HG03354 (cell line): Measurements from ENCODE around the gene TPP2.

ENCODE experiments used
- ATAC-seq: cut with Tn5 transposase; IDR thresholded peaks from one replicate; pipeline ENCODE4 v1.9.1; 2021; ENCODE audit warnings: mild to moderate bottlenecking; ENCODE audit not compliant: unreplicated experiment, poor library complexity, severe bottlenecking

The TPP2 gene

DNA sequence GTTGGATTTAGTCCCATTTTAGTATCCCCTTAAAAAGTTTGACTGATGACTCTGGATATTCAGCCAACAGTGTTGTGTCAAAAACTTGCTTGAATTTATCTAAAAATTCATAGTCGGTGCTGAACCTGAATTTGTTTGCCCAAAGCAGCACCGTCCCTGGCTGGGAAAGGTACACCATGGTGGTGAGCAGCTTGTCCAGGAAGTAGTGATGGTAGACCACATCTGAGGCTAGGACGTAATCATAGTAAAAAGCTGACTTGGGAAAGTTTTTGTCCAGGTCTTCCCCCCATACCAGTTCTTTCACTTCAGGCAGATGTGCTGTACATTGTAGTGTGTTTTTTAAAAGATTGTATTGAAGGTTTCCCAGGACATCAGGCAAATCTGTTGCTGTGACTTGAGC, 89.2 kb downstream of the TPP2 start:
- no peak for ATAC-seq

DNA sequence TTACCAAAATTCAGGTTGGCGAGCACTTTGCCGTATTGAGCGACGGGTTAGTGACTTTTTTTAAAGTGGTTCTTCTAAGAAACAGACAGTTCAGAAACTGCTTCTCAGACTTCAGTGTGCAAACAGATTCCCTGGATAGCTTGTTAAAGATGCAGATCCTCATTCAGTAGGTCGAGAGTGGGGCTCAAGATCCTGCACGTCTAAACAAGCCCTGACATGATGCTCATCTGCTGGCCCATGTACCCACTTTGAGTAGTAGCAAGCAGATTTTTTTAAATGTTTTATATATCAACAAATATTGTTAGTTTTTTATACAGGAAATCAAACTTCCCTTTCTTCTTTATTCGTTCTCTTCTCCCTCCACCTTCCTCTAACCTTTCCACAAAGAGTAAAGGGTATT, 90.7 kb downstream of the TPP2 start:
- no peak for ATAC-seq

DNA sequence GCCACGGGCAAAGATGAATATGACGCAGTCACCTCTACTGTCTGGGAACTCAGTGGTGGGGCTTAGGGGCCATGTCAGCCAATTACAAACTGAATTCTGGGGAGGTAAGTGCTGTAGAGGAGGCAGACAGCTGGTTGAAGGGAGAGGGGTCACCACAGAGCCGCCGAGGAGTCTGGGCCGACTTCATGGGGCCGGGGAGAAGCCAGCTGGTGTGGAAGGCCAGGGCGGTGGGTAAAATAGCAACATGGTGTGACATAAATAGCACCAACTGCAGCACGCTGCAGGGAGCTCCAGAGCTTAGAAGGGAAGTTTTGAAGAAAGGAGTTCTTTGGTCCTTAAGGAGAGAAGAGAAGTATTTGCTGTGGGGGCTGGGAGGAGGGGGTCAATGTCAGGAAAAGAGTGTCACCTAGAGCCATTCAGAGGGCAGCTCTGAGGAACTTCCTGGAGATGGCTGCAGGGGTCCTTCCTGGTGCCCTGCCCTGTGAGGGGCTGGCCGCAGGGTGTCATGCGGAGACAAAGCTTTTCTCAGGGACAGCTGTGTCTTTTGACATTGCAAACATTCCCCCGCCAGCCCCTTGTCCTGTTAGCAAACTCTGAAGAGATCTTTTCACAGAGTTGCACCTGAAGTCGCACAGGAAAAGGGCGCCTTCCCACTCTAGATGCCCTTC, 91.7 kb downstream of the TPP2 start:
- no peak for ATAC-seq

DNA sequence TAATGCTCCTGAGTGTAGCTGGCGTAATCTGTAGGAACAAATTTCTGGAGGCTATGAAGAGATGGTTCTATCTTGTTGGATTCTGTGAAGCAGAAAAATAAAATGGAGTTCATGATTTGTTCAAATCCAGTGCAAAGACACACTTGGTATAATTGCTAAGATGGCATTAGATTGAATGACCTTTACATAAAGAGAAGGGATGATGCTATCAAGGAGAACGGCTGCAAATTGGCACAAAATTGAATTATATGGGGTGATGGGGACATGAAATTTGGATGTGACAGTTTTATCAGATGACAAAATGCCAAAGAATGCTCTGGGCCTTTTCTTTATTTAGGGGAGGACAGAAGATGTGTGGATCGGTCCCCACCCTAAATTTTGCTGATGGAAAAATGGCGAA, 94.1 kb downstream of the TPP2 start:
- ATAC-seq = no peak

DNA sequence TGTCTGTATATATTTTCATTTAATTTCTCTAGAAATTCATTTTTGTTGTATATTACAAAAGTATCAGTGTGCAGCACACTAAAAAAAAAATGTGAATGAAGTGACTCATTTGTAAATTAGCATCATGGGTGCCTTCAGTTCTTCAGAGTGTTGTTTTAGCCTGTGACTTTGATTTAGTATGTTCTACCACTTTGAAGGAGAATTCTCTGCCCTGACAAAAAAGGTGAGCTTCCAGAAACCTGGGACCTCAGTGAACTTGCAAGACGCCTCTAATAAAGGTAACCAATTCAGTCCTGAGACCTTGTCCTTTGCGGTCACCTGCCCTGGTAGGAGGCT, 95.7 kb downstream of the TPP2 start:
- no peak for ATAC-seq

DNA sequence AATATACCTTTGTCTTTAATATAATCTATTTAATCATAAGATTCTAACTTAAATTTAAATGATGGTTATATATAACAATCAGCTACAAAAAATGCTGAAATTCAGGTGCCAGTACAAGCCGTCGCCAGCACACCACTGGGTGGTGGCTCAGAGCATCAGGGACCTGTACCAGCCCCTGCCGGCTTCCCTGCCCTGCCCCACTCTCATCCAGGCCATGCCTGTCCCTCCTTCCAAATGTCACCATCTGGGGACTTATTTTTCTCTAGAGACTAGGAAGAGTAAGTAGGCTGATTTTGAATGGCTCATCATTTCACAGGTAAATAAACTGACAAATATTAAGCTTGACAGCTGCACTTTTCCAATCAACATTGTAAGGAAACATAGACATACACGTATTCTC, 96.5 kb downstream of the TPP2 start:
- ATAC-seq = no peak

DNA sequence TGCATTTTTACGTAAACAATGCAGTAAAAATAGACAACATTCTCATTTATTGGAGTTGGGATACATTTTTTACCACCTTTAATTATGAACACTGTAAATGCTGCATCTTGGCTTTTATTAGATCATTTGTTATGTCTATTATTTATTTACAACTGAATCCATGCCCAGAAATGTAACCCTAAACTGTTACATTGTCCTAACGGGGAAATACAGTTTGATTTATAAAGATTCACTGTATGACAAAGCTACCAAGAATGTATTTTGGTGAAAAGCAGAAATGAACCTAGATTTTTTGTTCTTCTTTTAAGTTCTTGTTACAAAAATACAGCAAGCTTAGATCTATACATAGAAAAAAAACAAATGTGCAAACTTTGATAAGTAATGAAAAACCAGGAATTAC, 97.0 kb downstream of the TPP2 start:
- ATAC-seq = no peak

DNA sequence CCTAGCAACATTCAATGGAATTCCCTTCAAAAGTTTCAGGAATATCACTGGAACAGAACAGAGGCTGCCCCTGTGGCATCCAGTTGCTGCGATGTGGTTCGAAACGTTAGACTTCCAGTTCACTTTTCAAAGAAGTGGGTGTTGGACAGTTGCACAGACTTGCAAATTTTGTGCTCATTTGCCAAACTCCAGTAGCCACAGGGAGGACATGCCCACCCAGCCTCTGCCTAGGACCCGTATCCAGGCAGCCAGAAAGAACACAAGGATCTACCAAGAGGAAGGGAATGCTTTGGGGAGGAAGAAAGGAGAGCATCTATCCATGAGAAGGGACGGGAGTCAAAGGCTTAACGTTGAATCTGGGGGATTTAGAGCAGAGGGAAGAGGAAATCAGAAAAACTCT, 98.2 kb downstream of the TPP2 start, which contains the start of gene METTL21C:
Gene METTL21C (minus strand): TSS at position 108 of the 400 bp plus-strand sequence. CDS start 546 bp downstream, outside the sequence.
- ATAC-seq = no peak

DNA sequence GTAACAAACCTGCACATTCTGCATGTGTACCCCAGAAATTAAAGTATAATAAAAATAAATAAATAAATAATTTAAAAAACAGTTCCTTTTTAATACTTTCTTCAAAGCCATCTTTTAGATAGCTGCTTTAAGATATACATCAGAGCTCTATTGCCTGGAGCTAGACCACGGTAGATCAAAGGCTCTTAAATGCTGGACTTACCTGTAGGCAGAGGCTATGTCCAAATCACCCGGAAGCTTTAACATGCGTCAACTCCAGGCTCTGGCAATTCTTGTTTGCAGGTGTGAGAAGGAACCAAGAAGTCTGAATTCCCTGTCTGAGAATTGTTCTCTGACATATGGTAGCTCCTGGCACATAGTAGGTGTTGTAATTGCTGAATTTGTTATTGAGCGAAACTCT, 99.7 kb downstream of the TPP2 start:
- ATAC-seq = no peak

DNA sequence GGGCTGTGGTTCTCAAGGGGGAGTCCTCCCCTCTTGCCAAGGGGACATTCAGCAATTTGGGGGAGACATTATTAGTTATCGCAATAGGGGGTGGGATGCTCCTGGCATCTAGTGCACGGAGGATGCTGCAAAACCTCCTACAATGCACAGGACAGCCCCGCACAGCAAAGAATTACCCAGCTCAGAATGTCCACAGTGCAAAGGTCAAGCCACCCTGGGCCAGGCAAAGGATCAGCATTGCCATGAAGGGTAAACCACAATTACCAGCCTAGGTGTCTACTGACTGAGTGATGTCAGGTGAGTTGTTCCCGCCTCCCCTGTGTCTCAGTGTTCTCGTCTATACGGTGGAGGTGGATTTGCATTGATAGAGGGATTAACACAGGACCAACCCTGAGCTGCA, 100.5 kb downstream of the TPP2 start:
- ATAC-seq = no peak

DNA sequence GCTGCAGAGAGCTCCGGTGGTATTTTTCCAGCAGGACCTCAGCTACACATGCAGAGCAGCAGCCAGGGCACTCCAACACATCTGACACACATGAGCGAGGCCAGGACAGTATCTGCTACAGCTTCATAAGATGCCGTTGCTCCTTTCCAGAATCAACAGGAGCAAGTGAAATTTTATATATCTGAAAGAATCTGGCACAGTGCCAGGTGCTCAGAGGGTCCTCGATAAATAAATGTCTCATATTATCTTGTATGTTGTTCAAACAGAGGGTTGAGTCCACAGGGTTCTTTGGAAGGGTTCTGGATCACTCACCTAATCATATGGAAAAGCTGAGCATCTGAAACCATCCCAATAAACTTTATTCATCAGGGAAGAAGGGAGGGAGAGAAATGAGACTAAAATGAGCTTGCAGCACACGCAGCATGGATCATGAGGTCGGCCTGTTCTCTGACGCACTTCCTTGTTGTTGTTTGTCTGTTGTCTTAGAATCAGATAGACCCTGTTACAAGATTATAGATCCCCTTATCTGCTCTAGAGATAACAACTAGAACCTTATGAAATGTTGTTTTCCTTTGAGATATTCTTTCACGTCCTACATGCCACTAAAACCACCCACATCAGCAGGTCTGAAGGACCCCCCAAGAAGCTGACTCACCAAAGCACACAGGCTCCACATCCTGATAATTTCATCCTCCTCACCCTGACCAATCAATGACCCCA, 101.3 kb downstream of the TPP2 start:
- ATAC-seq = no peak

DNA sequence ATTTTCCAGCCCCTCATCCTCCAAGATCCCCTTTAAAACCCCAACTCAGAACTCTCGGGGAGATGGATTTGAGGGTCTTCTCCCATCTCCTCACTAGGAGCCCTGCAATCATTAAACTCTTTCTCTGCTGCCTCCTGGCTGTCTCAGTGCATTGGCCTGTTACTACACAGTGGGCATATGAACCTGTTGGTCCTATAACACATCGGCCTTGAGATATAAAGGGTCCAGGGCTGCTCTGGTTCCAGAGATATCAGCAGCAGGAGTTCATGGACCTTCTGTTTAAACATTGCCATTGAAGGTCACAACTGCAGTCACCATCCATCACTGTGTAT, 101.8 kb downstream of the TPP2 start:
- no peak for ATAC-seq

DNA sequence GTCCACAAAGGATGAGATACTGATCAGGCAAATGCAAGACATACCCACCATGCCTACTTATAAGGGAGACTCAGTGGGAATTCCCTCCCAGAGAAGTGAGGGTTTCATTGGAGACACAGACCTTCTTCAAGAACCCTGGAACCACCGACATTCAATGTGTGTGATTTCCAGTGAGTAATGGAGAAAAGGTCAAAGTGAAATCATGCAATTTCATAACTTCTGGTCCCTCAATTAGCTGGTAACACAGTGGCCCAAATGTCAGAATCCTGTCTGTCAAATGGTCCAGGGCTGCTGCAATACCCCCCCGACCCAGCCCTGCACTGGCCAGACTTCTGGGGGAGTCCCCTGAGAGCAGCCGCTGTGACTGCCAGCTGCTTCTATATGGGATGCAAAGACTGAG, 102.7 kb downstream of the TPP2 start:
- ATAC-seq = no peak

DNA sequence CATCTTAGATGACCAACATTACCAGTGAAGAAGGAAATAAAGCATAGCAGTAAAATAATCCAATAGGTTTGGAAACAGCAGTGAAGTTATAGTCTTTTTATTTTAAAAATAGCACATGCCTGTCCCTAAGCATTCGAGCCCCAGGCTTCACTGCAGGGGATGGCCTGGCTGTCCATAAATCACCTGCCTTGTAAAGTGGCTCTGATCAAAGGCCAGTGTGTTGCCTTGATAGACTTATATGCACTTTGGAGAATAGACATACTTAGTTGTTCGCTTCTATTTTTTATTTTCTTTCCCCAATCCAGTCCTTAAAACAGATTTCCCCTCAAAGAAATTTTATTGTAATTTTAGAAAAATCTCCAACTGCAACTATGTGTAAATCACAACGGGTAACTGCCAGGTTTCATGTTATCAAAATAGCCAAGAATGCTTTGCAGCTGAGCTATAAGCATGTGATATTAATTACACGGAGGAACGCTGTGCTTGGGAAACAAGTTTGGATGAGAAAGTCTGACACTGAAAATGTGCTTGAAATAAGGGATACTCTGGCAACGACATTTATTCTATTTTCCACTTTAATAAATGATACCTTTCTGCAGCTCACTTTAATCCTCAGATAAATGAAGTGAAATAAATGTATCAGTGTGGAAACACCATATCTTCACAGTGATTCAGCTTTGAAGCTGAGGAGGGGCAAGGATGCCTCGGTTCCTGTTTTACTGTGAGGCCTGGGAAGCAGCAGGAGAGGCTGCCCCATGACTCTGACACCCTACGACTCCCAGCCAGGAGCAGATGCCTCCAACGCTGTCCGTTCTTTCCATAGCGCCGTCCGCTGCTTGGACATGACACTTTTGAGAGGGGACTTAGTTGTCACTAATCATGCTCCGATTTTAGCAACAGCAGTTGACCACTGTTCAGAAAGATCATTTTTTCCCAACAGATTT, 103.6 kb downstream of the TPP2 start:
- ATAC-seq = no peak

DNA sequence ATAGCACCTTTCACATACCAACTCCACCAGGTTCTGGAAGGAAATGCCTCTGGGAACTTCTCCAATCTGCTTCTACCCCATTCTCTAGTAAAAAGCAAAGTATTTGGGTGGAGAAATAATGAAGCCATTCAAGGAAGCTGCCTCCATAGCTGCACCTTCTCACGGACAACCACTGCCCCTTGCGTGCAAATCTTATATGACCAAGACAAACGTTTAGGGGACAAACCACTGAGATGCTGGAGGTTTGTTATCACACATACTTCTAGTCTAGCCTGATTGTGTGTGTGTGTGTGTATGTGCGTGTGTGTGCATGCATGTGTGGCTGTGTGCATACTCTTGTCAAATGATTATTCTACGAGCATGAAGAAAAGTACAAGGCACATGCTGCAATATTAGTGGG, 104.5 kb downstream of the TPP2 start:
- no peak for ATAC-seq

DNA sequence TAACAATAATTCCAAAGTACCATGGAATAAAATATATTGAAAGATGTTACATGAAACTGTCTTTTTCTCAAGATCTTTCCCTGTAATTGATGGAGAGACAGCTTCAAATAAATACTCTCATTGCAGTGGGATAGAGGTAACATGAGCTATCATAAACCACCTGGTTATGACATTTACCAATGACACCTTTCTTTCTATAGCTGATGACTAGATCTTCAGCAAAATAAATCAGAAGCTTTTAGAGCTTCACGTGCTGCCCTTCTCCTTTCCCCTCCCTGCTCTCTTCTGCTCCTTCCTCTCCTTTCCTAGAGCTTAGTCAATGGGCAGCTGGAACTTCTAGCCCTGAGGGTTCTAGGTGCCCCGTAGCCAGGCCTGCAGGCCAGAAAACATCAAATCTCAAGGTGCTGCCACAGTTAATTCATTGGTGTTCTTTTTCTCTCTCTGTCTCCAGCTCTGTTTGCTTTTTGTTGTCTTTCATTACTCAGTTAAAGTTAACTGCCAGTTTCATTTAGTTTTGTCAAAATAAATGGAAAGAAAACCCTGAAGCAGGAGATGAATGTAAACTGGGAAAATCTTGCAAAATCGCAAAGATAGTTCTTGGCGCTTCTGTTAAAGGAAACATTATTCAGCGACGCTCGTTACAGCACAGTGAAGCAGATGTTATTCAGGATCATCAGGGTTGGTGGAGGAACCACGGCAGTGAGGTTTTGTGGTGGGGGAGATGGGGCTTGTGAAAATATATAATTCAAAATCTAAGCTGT, 106.4 kb downstream of the TPP2 start:
- no peak for ATAC-seq

DNA sequence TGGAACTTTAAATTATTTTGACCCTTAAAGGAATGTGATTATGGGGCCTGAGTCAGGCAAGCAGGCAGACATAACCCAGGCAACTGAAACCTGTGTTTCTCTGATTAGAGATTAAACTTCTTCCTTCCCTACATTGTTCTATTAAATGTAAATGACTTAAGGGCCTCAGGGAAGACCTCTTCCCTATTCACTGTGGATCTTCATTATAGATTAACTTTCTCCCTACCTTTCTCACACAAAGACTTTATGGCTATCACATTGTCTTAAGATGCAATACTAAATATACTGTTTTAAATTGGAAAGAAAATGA, 106.9 kb downstream of the TPP2 start:
- ATAC-seq = no peak

DNA sequence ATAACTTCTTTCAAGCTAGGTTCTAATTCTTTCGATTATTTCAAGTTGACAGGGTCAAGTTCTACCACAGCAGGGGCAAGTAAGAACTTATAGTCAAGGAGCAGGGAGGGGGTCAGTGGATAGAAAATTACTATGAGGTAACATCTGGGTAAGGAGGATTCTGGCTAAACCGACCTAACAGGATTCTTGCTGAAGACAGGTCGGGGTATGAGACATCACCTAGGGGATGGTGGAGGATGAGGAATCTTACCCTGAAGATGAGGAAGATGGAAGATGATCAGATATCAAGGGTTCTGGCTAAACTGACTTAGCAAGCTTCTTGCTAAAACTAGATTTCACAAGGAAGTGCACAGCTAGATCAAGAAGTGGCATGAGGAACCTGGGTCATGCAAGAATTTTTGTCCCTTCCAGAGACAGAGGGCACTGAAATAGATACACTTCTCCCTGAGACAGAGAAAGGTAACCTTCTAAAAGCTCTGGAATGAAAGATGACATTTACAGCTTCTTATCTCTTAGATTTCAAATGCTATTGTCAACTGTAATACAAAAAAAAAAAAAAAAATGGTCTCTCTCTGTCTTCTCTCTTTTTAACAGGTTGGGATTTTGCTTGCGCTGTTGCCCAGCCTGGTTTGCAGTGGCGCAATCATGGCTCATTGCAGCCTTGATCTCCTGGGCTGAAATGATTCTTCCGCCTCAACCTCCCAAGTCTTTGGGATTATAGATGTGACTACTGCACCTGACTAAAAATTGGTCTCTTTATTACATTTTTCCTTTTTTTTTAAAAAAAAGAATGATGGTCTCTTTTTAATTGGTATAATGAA, 107.7 kb downstream of the TPP2 start:
- ATAC-seq = no peak

DNA sequence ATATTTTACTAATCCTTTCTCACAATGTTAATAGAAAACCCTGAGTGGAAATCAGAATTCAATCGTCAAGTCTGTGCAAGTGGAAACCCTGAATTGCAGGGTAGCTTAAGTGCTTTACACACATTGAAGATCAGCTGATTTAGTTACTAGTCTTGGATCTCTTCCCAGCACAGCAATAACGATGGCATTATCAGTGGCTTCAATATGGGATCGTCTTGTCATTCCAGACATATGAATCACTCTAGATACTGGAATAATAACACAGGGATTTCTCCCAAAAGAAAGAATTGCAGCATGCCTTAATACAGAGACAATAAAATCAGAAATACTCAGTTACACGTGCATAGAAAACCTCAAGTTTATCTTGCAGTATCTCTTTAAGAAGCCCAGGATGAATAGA, 110.7 kb downstream of the TPP2 start:
- ATAC-seq = no peak
